ENCODE measurements around the gene IFT122.

The IFT122 gene

DNA sequence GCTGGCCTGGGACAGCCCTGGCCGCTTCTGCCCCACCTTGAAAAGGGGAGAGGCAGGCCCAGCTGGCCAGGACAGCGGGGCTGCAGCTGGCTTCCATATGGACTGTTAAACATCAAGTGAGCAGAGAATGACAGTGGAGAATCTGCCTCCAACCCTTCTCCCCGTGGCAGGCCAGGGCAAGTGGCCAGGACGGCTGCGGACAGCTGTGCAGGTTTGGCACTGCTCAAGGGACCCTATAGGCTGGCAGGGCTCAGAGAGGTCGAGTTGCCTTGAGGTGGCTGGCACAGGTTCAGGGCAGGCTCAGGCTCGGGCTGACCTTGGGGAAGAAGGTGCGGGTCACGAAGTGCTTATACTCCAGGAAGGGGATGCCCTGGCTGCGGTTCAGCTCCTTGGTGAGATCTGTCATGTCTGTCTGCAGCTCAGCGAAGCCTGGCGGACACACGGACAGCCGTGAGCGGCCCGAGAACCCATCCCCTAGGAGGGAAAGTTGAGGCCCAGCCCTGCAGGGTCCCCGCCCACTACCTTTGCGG, 127.2 kb downstream of the IFT122 start:
- TF ChIP-seq CTCF (IDR thresholded peaks at IDR 0.05; ENCODE audit: borderline replicate concordance, insufficient read depth, low read depth, low read length), result no peak
- no peak overlapping the region for H3K4me3 ChIP-seq (ENCODE audit: low read depth, low read length)

DNA sequence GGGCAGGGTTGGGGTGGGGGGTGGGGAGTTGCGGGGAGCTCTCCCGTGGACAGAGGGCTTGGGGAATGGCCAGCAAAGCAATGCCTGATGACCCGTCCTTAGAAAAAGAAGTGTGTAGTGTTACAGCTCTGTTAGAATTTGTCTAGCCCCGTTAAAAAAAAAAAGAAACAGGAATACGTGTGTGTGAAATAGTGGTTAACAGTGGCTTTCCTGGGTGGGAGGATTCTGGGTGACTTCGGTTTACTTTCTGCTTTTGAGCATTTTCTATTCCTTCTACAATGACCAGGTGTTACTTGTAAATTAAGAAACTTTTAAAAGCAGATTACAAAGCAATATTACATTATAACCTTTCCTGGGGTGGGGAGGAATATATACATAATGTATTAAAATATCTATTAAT, 127.9 kb downstream of the IFT122 start:
- no peak overlapping the region for H3K4me3 ChIP-seq (ENCODE audit: low read depth, low read length)
- TF ChIP-seq CTCF (IDR thresholded peaks at IDR 0.05; ENCODE audit: borderline replicate concordance, insufficient read depth, low read depth, low read length), result no peak

DNA sequence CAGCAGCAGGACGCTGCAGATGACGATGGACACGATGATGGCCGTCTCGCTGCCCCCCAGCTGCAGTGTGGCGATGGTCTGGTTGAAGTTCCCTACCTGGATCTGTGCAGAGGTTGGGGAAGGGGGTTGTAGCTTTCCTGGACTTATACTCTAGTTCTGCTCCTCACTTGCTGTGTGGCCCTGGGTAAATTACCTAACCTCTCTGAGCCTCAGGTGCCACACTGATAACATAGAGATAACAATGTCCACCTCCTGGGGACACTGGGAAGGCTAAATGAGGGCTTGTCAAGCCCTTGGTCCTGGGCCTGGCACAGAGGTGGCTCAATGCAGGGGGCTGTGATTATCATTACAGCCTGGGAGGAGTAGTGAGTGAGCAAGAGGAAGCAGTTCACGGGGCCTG, 129.8 kb downstream of the IFT122 start:
- no peak for TF ChIP-seq CTCF (IDR thresholded peaks at IDR 0.05; ENCODE audit: borderline replicate concordance, insufficient read depth, low read depth, low read length)
- H3K4me3 ChIP-seq (ENCODE audit: low read depth, low read length), result no peak overlapping the region
